Astrocyte of the cerebellum (primary cell): ENCODE measurements around the gene ZFYVE21.

Experiments used
- DNase-seq: peaks from one replicate; pipeline ENCODE4 v3.0.0-alpha.2; 2011; ENCODE audit warnings: low read depth
- H3K4me3 ChIP-seq: 2 replicates; pipeline ENCODE4 v1.5.1; 2011; ENCODE audit warnings: mild to moderate bottlenecking, low read depth, low read length, moderate library complexity
- CTCF ChIP-seq: IDR thresholded peaks from 2 replicates; pipeline ENCODE4 v1.5.1; 2012; ENCODE audit warnings: low read length, low read depth, moderate library complexity, mild to moderate bottlenecking; ENCODE audit errors: missing control alignments
- in situ Hi-C: cut with HindIII; loops from 2 replicates; pipeline ENCODE4 v1.10.0; 2017; ENCODE audit warnings: low sequenced_read_pairs

Gene ZFYVE21

GRCh38 chr14:103736546-103737431, 21.2 kb downstream of the ZFYVE21 start:
- in situ Hi-C loops, result no loop called here
- no peak for TF ChIP-seq CTCF
- no peak overlapping the region for H3K4me3 ChIP-seq
- DNase-seq, result no peak

GRCh38 chr14:103737432-103738045, 21.9 kb downstream of the ZFYVE21 start:
- TF ChIP-seq CTCF, result no peak
- no peak for DNase-seq
- in situ Hi-C loops, result no loop called here
- no peak overlapping the region for H3K4me3 ChIP-seq

GRCh38 chr14:103738166-103738565, 22.6 kb downstream of the ZFYVE21 start:
- in situ Hi-C loops, result no loop called here
- H3K4me3 ChIP-seq, result no peak overlapping the region
- no peak for TF ChIP-seq CTCF
- no peak for DNase-seq

GRCh38 chr14:103738701-103739451, 23.3 kb downstream of the ZFYVE21 start:
- DNase-seq, result no peak
- in situ Hi-C loops, result no loop called here
- H3K4me3 ChIP-seq, result no peak overlapping the region
- TF ChIP-seq CTCF, result no peak

GRCh38 chr14:103739466-103739792, 23.8 kb downstream of the ZFYVE21 start:
- no peak for DNase-seq
- no peak overlapping the region for H3K4me3 ChIP-seq
- TF ChIP-seq CTCF, result no peak
- in situ Hi-C loops, result no loop called here

GRCh38 chr14:103739793-103740501, 24.3 kb downstream of the ZFYVE21 start:
- in situ Hi-C loops, result no loop called here
- DNase-seq, result no peak
- H3K4me3 ChIP-seq, result no peak overlapping the region
- no peak for TF ChIP-seq CTCF
